ENCODE data around the gene MED31.

Gene MED31

DNA sequence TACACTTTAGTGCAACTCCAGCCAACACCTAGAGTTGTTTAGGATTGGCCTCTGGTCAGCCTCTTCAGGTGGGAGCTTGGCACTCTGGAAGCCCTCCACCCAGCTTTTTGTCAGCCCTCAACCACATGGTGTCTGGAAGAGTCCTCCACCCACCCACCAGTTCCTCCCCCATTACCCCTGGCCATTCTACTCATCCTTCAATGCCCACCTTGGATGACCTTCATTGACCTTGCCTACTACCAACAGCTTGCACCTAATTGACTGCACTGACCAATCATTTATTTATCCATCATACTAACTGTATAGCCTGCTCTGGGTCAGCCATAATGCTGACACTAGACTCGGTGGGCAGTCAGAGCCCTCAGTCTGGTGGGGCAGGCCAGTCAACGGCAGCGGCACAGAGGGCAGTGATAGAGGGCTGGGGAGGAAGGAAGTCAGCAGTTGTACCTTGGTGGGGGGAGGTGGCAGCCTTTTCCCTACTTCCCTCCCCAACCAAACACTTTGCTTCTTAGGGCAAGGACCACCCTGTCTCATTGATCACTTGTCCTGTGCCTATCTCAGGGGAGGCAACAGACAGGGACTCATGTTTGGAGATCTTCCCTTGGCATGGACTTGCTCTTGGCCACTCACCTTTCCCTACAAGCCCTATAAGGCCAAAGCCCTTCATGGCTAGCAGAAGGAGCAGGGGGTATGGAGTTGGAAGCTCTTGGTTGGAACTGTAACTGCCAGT, 32.5 kb upstream of the MED31 start:
- Mint-ChIP-seq H3K27ac (no peak overlapping the region), H3K36me3 (ENCODE audit: low read depth) (no peaks in the 10 kb centered on the region), H3K4me1 (ENCODE audit: low read depth) (no peaks in the 10 kb centered on the region), H3K27me3 (peaks cover 56% of the 10 kb centered on the region), H3K9me3 (no peaks in the 10 kb centered on the region), H3K4me3 (no peak overlapping the region)
- intact Hi-C loops (cut with micrococcal nuclease), result no loop called here

DNA sequence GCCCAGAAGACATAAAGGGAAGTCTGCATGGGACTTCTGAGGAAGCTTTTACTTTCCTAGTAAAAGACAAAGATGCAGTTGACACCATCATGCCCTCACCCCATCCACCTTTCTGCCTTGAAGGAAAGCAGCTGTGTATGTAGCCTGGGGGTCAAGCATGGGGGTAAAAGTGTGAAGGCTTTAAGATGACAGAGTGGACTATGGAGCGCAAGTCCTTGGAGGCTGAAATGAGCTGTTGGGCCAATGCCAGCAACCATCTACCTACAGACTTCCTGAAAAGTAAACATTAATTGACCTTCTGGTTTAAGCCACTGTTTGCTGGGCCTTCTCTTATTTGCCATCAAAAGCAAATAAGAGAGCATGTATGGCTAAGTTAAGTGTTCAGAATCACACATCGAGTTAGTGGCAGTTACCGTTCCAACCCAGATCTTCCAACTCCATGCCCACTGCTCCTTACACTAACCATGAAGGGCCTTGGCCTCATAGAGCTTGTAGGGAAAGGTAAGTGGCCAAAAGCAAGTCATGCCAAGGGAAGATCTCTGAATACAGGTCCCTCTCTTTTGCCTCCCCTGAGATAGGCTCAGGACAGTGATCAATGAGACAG, 31.8 kb upstream of the MED31 start:
- intact Hi-C loops (cut with micrococcal nuclease), result no loop called here
- peaks cover 63% of the 10 kb centered on the region for H3K27me3 Mint-ChIP-seq
- H3K36me3 Mint-ChIP-seq (ENCODE audit: low read depth), result no peaks in the 10 kb centered on the region
- H3K9me3 Mint-ChIP-seq, result no peaks in the 10 kb centered on the region
- H3K4me3 Mint-ChIP-seq, result no peak overlapping the region
- no peaks in the 10 kb centered on the region for H3K4me1 Mint-ChIP-seq (ENCODE audit: low read depth)
- H3K27ac Mint-ChIP-seq, result no peak overlapping the region

DNA sequence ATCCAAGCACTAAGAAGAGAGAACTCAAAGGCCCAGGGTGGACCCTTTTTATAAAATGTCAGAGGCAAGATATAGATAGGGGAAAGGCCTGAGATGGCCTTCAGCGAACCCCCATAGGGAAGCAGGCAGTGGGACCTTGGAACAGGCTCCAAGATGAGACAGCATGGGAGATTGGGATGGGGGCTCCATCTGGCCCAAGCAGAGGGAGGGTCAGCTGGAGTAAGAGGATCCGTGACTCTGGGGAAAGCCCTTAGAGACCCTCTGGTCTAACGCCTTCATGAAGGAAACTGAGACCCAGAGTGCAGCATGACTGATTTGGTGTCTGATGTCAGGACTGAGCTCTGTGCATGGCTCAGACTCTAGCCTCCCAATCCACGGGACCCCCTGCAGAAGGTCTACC, 30.9 kb upstream of the MED31 start:
- Mint-ChIP-seq H3K4me1 (ENCODE audit: low read depth) (no peaks in the 10 kb centered on the region), H3K27ac (no peak overlapping the region), H3K4me3 (no peak overlapping the region), H3K27me3 (peaks cover 67% of the 10 kb centered on the region), H3K9me3 (no peaks in the 10 kb centered on the region), H3K36me3 (ENCODE audit: low read depth) (no peaks in the 10 kb centered on the region)
- intact Hi-C loops (cut with micrococcal nuclease), result no loop called here

DNA sequence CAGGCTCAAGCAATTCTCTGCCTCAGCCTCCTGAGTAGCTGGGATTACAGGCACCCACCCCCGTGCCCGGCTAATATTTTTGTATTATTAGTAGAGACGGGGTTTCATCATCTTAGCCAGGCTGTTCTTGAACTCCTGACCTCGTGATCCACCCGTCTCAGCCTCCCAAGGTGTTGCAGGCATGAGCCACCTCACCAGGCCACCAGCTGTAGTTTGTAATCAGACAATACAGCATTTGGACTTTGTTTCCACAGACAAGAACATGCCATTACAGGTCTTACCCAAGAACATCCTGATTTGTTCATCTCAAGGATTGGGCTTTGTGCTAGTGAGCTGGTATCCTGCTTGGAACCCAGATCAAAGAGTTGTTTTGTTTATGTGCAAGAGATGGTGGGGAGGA, 30.3 kb upstream of the MED31 start:
- no peaks in the 10 kb centered on the region for H3K36me3 Mint-ChIP-seq (ENCODE audit: low read depth)
- no peaks in the 10 kb centered on the region for H3K4me1 Mint-ChIP-seq (ENCODE audit: low read depth)
- no peak overlapping the region for H3K27ac Mint-ChIP-seq
- intact Hi-C loops (cut with micrococcal nuclease), result no loop called here
- H3K9me3 Mint-ChIP-seq, result no peaks in the 10 kb centered on the region
- H3K27me3 Mint-ChIP-seq, result peaks cover 69% of the 10 kb centered on the region
- no peak overlapping the region for H3K4me3 Mint-ChIP-seq

DNA sequence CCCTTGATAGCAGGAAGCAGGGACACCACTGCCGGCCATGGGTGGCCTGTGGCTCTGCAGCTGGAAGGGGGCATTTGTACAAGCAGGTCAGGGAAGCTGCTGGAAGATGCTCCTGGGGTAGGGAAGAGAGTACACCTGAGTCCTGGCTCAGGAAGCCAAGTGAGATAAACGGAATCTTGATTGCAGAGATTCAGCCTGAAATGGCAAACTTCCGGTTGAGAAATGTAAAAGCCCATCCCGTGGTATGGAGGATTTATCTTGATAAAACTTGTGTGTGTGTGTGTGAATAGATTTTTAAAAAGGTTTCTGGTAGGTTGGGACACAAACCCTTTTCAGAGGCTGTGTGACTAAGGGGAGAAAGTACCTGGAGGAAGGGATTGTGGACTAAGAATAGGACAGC, 29.8 kb upstream of the MED31 start:
- H3K27ac Mint-ChIP-seq, result no peak overlapping the region
- intact Hi-C loops (cut with micrococcal nuclease), result no loop called here
- peaks cover 70% of the 10 kb centered on the region for H3K27me3 Mint-ChIP-seq
- no peaks in the 10 kb centered on the region for H3K9me3 Mint-ChIP-seq
- H3K4me1 Mint-ChIP-seq (ENCODE audit: low read depth), result no peaks in the 10 kb centered on the region
- no peaks in the 10 kb centered on the region for H3K36me3 Mint-ChIP-seq (ENCODE audit: low read depth)
- H3K4me3 Mint-ChIP-seq, result no peak overlapping the region

DNA sequence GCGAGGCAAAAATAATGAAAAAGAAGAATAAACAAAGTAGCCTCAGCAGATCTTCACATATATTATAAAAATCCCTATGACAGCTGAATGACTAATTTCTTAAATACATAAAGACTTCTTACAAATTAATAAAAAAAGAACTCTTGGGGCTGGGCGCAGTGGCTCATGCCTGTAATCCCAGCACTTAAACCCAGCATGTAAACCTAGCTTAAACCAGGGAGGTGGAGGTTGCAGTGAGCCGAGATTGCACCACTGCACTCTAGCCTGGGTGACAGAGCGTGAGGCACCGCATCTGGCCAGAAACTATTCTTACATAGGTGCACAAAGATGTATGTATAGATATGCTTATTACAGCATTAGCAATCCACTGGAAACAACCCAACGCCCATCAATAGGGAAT, 27.8 kb upstream of the MED31 start:
- Mint-ChIP-seq H3K27ac (no peak overlapping the region), H3K27me3 (peaks cover 70% of the 10 kb centered on the region), H3K4me1 (ENCODE audit: low read depth) (no peaks in the 10 kb centered on the region), H3K9me3 (no peaks in the 10 kb centered on the region), H3K4me3 (no peak overlapping the region), H3K36me3 (ENCODE audit: low read depth) (peaks cover 15% of the 10 kb centered on the region)
- intact Hi-C loops (cut with micrococcal nuclease), result no loop called here

DNA sequence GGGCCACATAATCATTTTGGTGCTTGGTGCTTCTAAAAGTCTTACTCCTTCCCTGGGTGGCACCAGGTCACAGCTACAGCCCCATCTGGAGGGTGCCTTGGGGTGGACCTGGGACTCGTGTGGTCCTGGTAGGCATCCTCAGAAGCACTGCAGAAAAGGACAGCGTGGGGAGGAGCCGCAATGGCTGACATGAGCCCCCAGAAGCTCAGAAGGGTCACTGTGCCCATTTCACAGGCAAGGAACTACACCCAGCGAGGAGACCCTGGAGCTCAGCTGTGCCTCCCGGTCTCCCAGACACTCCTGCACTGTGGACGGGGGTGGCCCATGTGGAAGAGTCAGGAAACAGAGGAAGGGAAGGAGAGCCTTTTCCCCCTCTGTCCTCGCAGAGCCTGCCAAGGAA, 26.5 kb upstream of the MED31 start:
- H3K36me3 Mint-ChIP-seq (ENCODE audit: low read depth), result peaks cover 28% of the 10 kb centered on the region
- intact Hi-C loops (cut with micrococcal nuclease), result no loop called here

DNA sequence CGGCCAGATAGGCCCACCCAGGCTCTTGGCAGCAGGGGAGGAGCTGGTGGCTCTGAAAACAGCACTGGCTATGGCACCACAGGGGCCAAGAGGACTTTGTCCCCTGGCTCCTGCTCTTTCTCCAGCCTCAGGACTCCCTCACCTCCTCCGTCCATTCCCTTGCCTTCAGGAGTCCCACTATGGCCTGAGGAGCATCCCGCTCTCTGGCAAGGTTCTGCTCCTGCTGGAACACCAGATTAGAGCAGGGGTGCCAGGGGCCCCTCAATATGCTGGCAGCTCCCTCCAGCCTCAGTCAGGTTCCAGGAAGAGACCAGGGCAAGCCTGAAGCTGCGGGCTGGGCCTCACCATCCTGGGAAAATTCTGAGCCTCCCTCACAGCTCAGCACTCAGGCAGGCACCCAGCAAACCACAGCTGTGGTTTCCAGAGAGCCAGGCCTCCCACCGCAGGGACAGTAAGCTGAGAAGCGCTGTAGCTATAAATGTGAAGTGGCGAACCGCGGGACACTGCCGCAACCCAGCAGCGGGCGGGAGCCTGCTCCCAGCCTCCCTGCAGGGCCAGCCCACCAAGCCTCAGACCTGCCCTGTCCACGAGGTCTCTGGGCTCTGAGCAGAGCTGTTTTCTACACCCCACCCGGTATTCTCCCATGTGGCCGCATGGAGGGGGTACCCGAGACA, 25.9 kb upstream of the MED31 start:
- Mint-ChIP-seq H3K27me3 (peaks cover 59% of the 10 kb centered on the region), H3K9me3 (no peaks in the 10 kb centered on the region), H3K36me3 (ENCODE audit: low read depth) (peaks cover 32% of the 10 kb centered on the region), H3K27ac (peak overlapping the region; percentile 18), H3K4me1 (ENCODE audit: low read depth) (no peaks in the 10 kb centered on the region), H3K4me3 (no peak overlapping the region)
- intact Hi-C loops (cut with micrococcal nuclease), result no loop called here

More for the DNA sequence above, 26.5 kb upstream of the MED31 start:
- peaks cover 63% of the 10 kb centered on the region for H3K27me3 Mint-ChIP-seq
- H3K9me3 Mint-ChIP-seq, result no peaks in the 10 kb centered on the region
- H3K4me1 Mint-ChIP-seq (ENCODE audit: low read depth), result no peaks in the 10 kb centered on the region
- no peak overlapping the region for H3K27ac Mint-ChIP-seq
- H3K4me3 Mint-ChIP-seq, result no peak overlapping the region

DNA sequence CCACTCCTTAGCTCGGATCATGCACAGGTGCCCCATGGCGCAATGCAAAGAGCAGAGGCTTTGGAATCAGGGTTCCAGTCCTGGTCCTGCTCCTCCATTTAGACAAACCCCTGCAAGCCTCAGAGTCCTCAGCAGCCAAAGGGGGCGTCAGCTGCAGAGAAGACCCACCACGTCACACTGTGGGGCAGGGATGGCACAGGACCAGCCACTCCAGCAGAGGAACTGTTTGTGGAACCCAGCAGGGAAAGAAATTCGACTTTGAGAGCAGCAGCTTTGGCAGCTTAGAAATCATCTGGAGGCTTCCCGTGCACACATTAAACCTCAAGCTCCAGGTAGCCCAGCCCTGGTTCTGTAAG, 25.4 kb upstream of the MED31 start:
- intact Hi-C loops (cut with micrococcal nuclease), result no loop called here
- Mint-ChIP-seq H3K4me1 (ENCODE audit: low read depth) (no peaks in the 10 kb centered on the region), H3K27me3 (peaks cover 54% of the 10 kb centered on the region), H3K36me3 (ENCODE audit: low read depth) (peaks cover 32% of the 10 kb centered on the region), H3K4me3 (no peak overlapping the region), H3K27ac (peak overlapping the region; percentile 18), H3K9me3 (no peaks in the 10 kb centered on the region)

DNA sequence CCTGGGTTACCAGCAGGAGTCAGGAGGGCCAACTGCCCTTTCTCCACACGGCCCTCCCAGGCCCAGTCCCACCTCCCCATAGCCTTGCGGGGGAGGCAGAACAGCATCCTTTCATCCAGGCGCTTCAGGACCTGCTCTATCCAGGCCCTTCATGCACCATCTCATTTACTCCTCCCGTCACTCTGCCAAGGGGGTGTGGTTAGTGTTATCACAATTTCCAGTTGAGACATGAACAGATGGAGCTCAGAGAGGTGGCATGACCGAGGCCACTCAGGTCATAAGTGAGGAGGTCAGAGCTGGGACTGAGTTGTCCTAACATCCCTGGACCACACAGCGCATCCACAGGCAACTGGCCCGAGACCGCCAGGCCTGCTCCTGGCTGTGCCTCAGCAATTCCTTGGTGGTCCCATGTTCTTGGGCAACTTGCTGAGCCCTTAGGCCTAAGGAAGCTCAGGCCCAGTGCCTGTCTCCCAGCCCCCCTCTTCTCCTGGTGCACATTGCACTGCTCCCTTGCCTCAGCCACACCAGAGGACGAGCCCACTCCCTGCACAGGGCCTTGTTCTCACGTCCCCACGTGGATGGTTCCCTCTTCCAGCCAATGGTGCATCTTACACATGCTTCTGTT, 23.9 kb upstream of the MED31 start:
- intact Hi-C loops (cut with micrococcal nuclease), result no loop called here
- Mint-ChIP-seq H3K27ac (no peak overlapping the region), H3K4me1 (ENCODE audit: low read depth) (no peaks in the 10 kb centered on the region), H3K27me3 (peaks cover 53% of the 10 kb centered on the region), H3K9me3 (no peaks in the 10 kb centered on the region), H3K36me3 (ENCODE audit: low read depth) (peaks cover 46% of the 10 kb centered on the region), H3K4me3 (no peak overlapping the region)

DNA sequence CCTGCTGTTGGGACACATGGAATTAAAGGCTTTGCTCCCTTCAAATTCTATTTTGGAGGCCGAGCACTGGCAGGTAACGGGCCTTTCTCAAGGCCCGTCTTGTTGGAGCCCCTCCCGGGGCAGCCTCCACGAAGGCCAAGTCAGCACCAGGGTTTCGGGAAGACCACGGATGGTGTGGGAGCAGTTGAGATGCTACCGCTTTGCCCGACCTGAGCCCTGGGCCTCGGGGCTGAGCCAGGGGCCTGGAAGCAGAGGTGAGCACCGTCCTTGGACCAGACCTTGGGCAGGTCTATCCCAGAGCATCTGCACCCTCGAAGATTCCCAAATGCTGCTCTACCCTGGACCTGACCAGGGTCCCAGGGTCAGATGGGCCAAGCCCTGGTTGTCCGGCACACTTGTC, 23.2 kb upstream of the MED31 start:
- H3K36me3 Mint-ChIP-seq (ENCODE audit: low read depth), result peaks cover 51% of the 10 kb centered on the region
- H3K4me3 Mint-ChIP-seq, result no peak overlapping the region
- H3K4me1 Mint-ChIP-seq (ENCODE audit: low read depth), result no peaks in the 10 kb centered on the region
- H3K27me3 Mint-ChIP-seq, result peaks cover 50% of the 10 kb centered on the region
- no peaks in the 10 kb centered on the region for H3K9me3 Mint-ChIP-seq
- no peak overlapping the region for H3K27ac Mint-ChIP-seq
- intact Hi-C loops (cut with micrococcal nuclease), result no loop called here

DNA sequence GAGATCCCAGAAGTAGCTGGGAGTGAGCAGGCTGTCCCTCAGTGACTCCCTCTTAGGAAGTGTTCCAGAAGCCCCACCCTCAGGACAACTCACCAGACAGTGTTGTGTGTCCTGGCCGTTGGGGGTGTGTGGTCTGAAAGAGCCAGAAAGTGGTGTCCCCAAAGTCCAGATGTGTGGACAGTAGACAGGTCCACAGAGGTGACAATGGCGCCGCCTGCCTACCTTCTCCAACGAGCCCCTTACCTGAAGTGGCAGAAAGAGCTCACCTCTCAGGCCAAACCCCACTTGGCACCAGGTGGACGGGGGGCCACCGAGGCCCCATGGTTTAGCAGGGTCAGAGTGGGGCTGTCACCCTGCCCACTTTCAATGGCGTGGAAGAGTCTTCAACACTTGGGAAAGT, 20.0 kb upstream of the MED31 start:
- Mint-ChIP-seq H3K27ac (no peak overlapping the region), H3K36me3 (ENCODE audit: low read depth) (peaks cover 82% of the 10 kb centered on the region), H3K27me3 (peaks cover 43% of the 10 kb centered on the region), H3K9me3 (no peaks in the 10 kb centered on the region), H3K4me3 (no peak overlapping the region), H3K4me1 (ENCODE audit: low read depth) (peaks cover 18% of the 10 kb centered on the region)
- intact Hi-C loops (cut with micrococcal nuclease), result no loop called here

DNA sequence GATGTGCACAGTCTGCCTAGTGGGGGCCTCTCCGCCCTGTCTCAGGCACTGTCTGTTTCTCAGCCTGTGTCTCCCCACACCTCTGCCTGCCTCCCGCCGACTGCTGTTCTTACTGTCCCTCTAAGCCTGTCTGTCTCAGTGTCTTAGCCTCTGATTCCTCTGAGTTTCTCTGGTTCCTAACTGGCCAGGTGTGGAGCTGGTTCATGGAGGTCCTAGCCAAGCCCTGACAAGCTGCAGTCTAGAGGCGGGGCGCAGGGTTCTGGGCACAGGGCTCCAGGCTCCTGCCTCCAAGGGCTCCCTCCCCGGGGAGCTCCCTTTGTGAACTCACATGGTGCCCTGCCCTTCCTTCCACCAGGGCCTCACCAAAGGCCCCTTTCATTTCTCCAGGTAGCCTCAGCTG, 19.6 kb upstream of the MED31 start:
- H3K4me3 Mint-ChIP-seq, result no peak overlapping the region
- no peak overlapping the region for H3K27ac Mint-ChIP-seq
- peaks cover 23% of the 10 kb centered on the region for H3K4me1 Mint-ChIP-seq (ENCODE audit: low read depth)
- H3K9me3 Mint-ChIP-seq, result no peaks in the 10 kb centered on the region
- peaks cover 86% of the 10 kb centered on the region for H3K36me3 Mint-ChIP-seq (ENCODE audit: low read depth)
- peaks cover 41% of the 10 kb centered on the region for H3K27me3 Mint-ChIP-seq
- intact Hi-C loops (cut with micrococcal nuclease), result no loop called here

DNA sequence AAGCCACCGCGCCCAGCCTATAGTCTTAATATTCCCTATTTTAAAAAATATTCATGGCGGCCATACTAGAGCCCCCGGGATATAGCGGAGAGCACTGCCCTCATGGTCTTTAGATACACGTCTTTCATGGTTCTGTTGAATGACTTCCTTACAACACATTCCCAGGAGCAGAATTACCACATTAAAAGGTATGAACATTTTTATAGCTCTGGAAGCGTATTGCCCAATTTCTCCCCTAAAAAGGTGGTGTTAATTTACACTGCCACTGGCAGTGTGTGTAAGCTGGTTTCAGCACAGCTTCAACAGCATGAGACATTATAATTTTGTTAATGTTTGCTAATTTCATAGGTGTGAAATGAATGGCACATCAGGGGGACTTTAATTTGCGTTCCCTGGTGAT, 19.2 kb upstream of the MED31 start:
- Mint-ChIP-seq H3K9me3 (no peaks in the 10 kb centered on the region), H3K27me3 (peaks cover 37% of the 10 kb centered on the region), H3K27ac (no peak overlapping the region), H3K36me3 (ENCODE audit: low read depth) (peaks cover 84% of the 10 kb centered on the region), H3K4me1 (ENCODE audit: low read depth) (peaks cover 24% of the 10 kb centered on the region), H3K4me3 (no peak overlapping the region)
- intact Hi-C loops (cut with micrococcal nuclease), result no loop called here

Measured in dendritic cell treated with granulocyte-macrophage colony-stimulating factor and Interleukin-4, amounts not matched to agents 40 ng/mL and 50 ng/mL, for 4 days (primary cell).